Tibial artery (tissue), 4 donors: ENCODE results near the gene NDE1.
A peak's percentile ranks its signal among the peaks of the same experiment; 100 is the strongest.

Experiments
- DNase-seq, 2 donors: peaks; one replicate each; pipeline ENCODE4 v3.0.0-alpha.2; 2019
- H3K27ac ChIP-seq, 2 donors: fragments of 200-600 bp; sonication (generic) in 1 of 2; 1 replicate in 1 of 2; 2 replicates in 1 of 2; pipeline ENCODE4 v1.5.1; 2018 to 2019; ENCODE audit warnings: mild to moderate bottlenecking in 1 of 2
- H3K27me3 ChIP-seq, 2 donors: fragments of 200-600 bp; sonication (generic) in 1 of 2; one replicate each; pipeline versions ENCODE4 v1.5.1 to v1.6.0; 2016 to 2019
- H3K36me3 ChIP-seq, 3 donors: fragments of 200-600 bp; sonication (generic) in 2 of 3; one replicate each; pipeline ENCODE4 v1.5.1; 2016 to 2019; ENCODE audit warnings: mild to moderate bottlenecking in 2 of 3
- H3K4me1 ChIP-seq, 4 donors: fragments of 200-600 bp; sonication (generic) in 2 of 4; 1 replicate in 3 of 4; 2 replicates in 1 of 4; pipeline ENCODE4 v1.5.1; 2016 to 2019
- H3K4me3 ChIP-seq, 2 donors: fragments of 200-600 bp; sonication (generic) in 1 of 2; 1 replicate in 1 of 2; 2 replicates in 1 of 2; pipeline ENCODE4 v1.5.1; 2018 to 2019; ENCODE audit warnings: mild to moderate bottlenecking in 2 of 2
- H3K9me3 ChIP-seq, 3 donors: fragments of 200-600 bp; sonication (generic) in 1 of 3; one replicate each; pipeline ENCODE4 v1.5.1; 2016 to 2019
- CTCF ChIP-seq, 2 experiments: fragments of 200-600 bp in 1 of 2; fragments of 450-650 bp in 1 of 2; IDR thresholded peaks; one replicate each; pipeline ENCODE4 v1.5.1; 2017 to 2019; ENCODE audit warnings: antibody characterized with exemption in 2 of 2, mild to moderate bottlenecking in 1 of 2, moderate library complexity in 1 of 2
- intact Hi-C: fragments of 100-400 bp; cut with DNase I; formaldehyde crosslinking; loops from one replicate; pipeline ENCODE4 v1.15.0; 2023; ENCODE audit warnings: low total_unique reads

NDE1 gene

GRCh38 chr16:15640966-15641365 lies 9.1 kb upstream of the NDE1 start:
- no peak for DNase-seq
- intact Hi-C loops, result no loop called here
- Histone ChIP-seq H3K4me1 (peaks cover 0 to 29% (median 18%) of the 10 kb centered on the region in 4 donors), H3K27ac (no peak overlapping the region), H3K9me3 (no peaks in the 10 kb centered on the region), H3K4me3 (no peak overlapping the region), H3K36me3 (peaks cover 27 to 34% (median 31%) of the 10 kb centered on the region in 3 donors), H3K27me3 (no peaks in the 10 kb centered on the region)
- no peak for TF ChIP-seq CTCF (IDR thresholded peaks at IDR 0.05)

GRCh38 chr16:15641753-15642556 lies 8.1 kb upstream of the NDE1 start:
- Histone ChIP-seq H3K4me3 (peak overlapping the region; percentile 74 to 95), H3K9me3 (no peaks in the 10 kb centered on the region), H3K36me3 (peaks cover 21 to 25% (median 22%) of the 10 kb centered on the region in 3 donors), H3K27me3 (no peaks in the 10 kb centered on the region), H3K4me1 (peaks cover 0 to 29% (median 18%) of the 10 kb centered on the region in 4 donors), H3K27ac (peak overlapping the region; percentile 89 to 97)
- DNase-seq, result no peak
- intact Hi-C loops, result no loop called here
- no peak for TF ChIP-seq CTCF (IDR thresholded peaks at IDR 0.05)

- peak; percentile 23 to 33 for TF ChIP-seq CTCF (IDR thresholded peaks at IDR 0.05)
- peaks cover 0 to 29% (median 18%) of the 10 kb centered on the region in 4 donors for H3K4me1 ChIP-seq
- intact Hi-C loops, result no loop called here
- H3K4me3 ChIP-seq, result peak overlapping the region; percentile 74 to 95
- peak overlapping the region; percentile 89 to 97 for H3K27ac ChIP-seq
- peaks cover 15 to 18% (median 16%) of the 10 kb centered on the region in 3 donors for H3K36me3 ChIP-seq
- DNase-seq, result peak; percentile 71 to 85
- H3K9me3 ChIP-seq, result no peaks in the 10 kb centered on the region
- no peaks in the 10 kb centered on the region for H3K27me3 ChIP-seq
These were observed 7.4 kb upstream of the NDE1 start for GRCh38 chr16:15642557-15643047.

GRCh38 chr16:15643048-15643945 lies 6.7 kb upstream of the NDE1 start, which contains the start of gene MARF1:
Gene MARF1, minus strand, starts transcription at chr16:15643154. Its CDS starts 3,921 bp downstream, at chr16:15639233.
- intact Hi-C loops, result no loop called here
- H3K27me3 ChIP-seq, result no peaks in the 10 kb centered on the region
- peak; percentile 98 to 99 for DNase-seq
- H3K4me3 ChIP-seq, result peak within 1 kb of the TSS; percentile 74 to 95
- H3K36me3 ChIP-seq, result peaks cover 8 to 11% (median 9%) of the 10 kb centered on the region in 3 donors
- no peaks in the 10 kb centered on the region for H3K9me3 ChIP-seq
- peak; percentile 38 to 42 for TF ChIP-seq CTCF (IDR thresholded peaks at IDR 0.05)
- H3K4me1 ChIP-seq, result peaks cover 0 to 29% (median 18%) of the 10 kb centered on the region in 4 donors
- H3K27ac ChIP-seq, result peak within 1 kb of the TSS; percentile 89 to 97

GRCh38 chr16:15643946-15644250 lies 6.1 kb upstream of the NDE1 start:
- intact Hi-C loops, result no loop called here
- Histone ChIP-seq H3K27ac (peak overlapping the region; percentile 89 to 97), H3K9me3 (no peaks in the 10 kb centered on the region), H3K4me3 (peak overlapping the region; percentile 74 to 95), H3K4me1 (peaks cover 0 to 29% (median 18%) of the 10 kb centered on the region in 4 donors), H3K36me3 (peaks cover 2 to 5% (median 3%) of the 10 kb centered on the region in 3 donors), H3K27me3 (no peaks in the 10 kb centered on the region)
- TF ChIP-seq CTCF (IDR thresholded peaks at IDR 0.05), result no peak
- no peak for DNase-seq
